ENCODE data around the gene CLEC16A.
"Not testable (repeated sequence)": the region's sequence is repeated elsewhere in the genome, so short reads cannot be mapped to it uniquely, and the experiment has no call there.

The CLEC16A gene

GRCh38 chr16:10944249-10945064 lies at the start of gene CLEC16A:
CLEC16A (plus strand) TSS chr16:10944564; CDS start chr16:10944718, 154 bp downstream.
- DNase-seq, result peak; percentile 96 to 97

GRCh38 chr16:10895053-10895946 lies 49.1 kb upstream of the CLEC16A start:
- DNase-seq, result no peak

GRCh38 chr16:10896165-10896564 lies 48.2 kb upstream of the CLEC16A start:
- DNase-seq, result no peak

- DNase-seq, result no peak
Observed at GRCh38 chr16:10896723-10897122, 47.6 kb upstream of the CLEC16A start.

GRCh38 chr16:10897134-10897533 lies 47.2 kb upstream of the CLEC16A start:
- no peak for DNase-seq

- DNase-seq, result no peak
Observed at GRCh38 chr16:10902999-10903398, 41.4 kb upstream of the CLEC16A start.

- DNase-seq, result no peak
Observed at GRCh38 chr16:10906482-10906881, 37.9 kb upstream of the CLEC16A start.

- no peak for DNase-seq
Observed at GRCh38 chr16:10906914-10907756, 37.2 kb upstream of the CLEC16A start.

- DNase-seq, result no peak
Observed at GRCh38 chr16:10907757-10908045, 36.7 kb upstream of the CLEC16A start.

- DNase-seq, result no peak
Observed at GRCh38 chr16:10911267-10911666, 33.1 kb upstream of the CLEC16A start.

GRCh38 chr16:10916534-10916933 lies 27.8 kb upstream of the CLEC16A start:
- DNase-seq, result no peak

GRCh38 chr16:10918294-10919002 lies 25.9 kb upstream of the CLEC16A start:
- DNase-seq, result peak; percentile 80 to 83

GRCh38 chr16:10919003-10919351 lies 25.4 kb upstream of the CLEC16A start:
- no peak for DNase-seq

- DNase-seq, result no peak
Observed at GRCh38 chr16:10920726-10921427, 23.5 kb upstream of the CLEC16A start.

- no peak for DNase-seq
Observed at GRCh38 chr16:10921536-10922327, 22.6 kb upstream of the CLEC16A start.

GRCh38 chr16:10922328-10923145 lies 21.8 kb upstream of the CLEC16A start:
- no peak for DNase-seq

- no peak for DNase-seq
Observed at GRCh38 chr16:10923146-10923649, 21.2 kb upstream of the CLEC16A start.

- DNase-seq, result no peak
Observed at GRCh38 chr16:10923650-10924214, 20.6 kb upstream of the CLEC16A start.

- DNase-seq, result not testable (repeated sequence)
Observed at GRCh38 chr16:10925285-10925684, 19.1 kb upstream of the CLEC16A start.

GRCh38 chr16:10926094-10926493 lies 18.3 kb upstream of the CLEC16A start:
- DNase-seq, result no peak

Data from CD4-positive, alpha-beta T cell treated with Interleukin-1 beta for 1 hour (primary cell).